Measurements from ENCODE around the gene PDK2.

Gene PDK2

GRCh38 chr17:50161023-50161910 lies 66.1 kb downstream of the PDK2 start:
- WGBS (ENCODE audit: insufficient coverage) = under 1% methylated on average over 45 of the region's 53 CpGs
- H3K4me1 ChIP-seq (ENCODE audit: control extremely low read depth in 1 of 4, control insufficient read depth in 4 of 4, insufficient read depth in 4 of 4, low read length in 3 of 4) = peaks cover 9 to 32% (median 26%) of the 10 kb centered on the region in 4 experiments
- no peaks in the 10 kb centered on the region for H3K9me3 ChIP-seq (ENCODE audit: control extremely low read depth in 1 of 5, control insufficient read depth in 4 of 5, insufficient read depth in 2 of 5, low read depth in 1 of 5, low read length in 4 of 5)
- no peaks in the 10 kb centered on the region for H3K27me3 ChIP-seq (replicated peaks in 2 of 5; ENCODE audit: control insufficient read depth in 4 of 5, insufficient read depth in 5 of 5, low read length in 4 of 5)
- no peaks in the 10 kb centered on the region for H3K36me3 ChIP-seq (ENCODE audit: control insufficient read depth in 4 of 4, insufficient read depth in 4 of 4, low read length in 3 of 4)
- H3K4me3 ChIP-seq (ENCODE audit: control insufficient read depth in 1 of 7, extremely low read depth in 1 of 7, insufficient read depth in 4 of 7, low read depth in 2 of 7, low read length in 6 of 7) = peak overlapping the region; percentile 16 to 87 (median 64)
- CTCF ChIA-PET = interaction anchor here (0.7 to 2.8 kb wide), 27 partner anchors 9 to 371 kb away, joined by 3 to 98 read pairs (median 5); partner anchors contain the start of genes PDK2, PPP1R9B and SAMD14
- peak; percentile 93 to 96 (median 95) for DNase-seq
- POLR2A ChIA-PET = interaction anchor here (1.1 to 1.4 kb wide), 4 partner anchors 11 to 42 kb away, joined by 3 to 4 read pairs (median 3); partner anchors contain the start of genes PPP1R9B and SAMD14
- H3K27ac ChIP-seq (ENCODE audit: insufficient read depth in 1 of 2, low read depth in 1 of 2, low read length in 2 of 2, poor library complexity in 1 of 2, severe bottlenecking in 2 of 2) = peak overlapping the region in 1 of 2 experiments; percentile 10

All from common myeloid progenitor, CD34-positive (primary cell).